ENCODE results near the gene CHKA. TPM values are rescaled to one million over a fixed set of nuclear protein-coding genes. Genes with fewer than 3 reads are reported as not detected.
A peak's percentile ranks its signal among the peaks of the same experiment; 100 is the strongest.

The CHKA gene
- polyA plus RNA-seq, 1 of the 3 experiments (the other 2 are of a cell fraction), result 12.3 TPM

DNA sequence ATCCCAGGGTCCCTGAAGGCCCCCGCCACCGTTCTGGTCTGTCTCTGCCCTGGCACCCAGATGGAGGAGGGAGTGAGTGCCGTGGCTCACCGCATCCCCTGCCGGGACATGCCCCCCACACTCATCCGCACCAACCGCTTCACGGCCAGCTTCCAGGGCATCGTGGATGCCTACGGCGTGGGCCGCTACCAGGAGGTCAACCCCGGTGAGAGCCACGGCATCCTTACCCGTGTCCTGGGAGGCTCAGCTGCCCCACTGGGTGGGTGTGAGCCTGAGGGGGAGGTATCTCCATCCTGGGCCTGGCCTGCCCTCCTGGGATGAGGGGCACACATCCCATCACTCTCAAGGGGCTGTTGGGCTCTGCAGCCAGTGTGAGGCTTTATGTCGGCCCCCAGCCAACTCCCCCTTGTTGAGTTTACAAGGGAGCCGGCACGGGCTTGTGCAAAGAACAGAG, 76.3 kb downstream of the CHKA start (continued):
- TF ChIP-seq, protein P1, sequence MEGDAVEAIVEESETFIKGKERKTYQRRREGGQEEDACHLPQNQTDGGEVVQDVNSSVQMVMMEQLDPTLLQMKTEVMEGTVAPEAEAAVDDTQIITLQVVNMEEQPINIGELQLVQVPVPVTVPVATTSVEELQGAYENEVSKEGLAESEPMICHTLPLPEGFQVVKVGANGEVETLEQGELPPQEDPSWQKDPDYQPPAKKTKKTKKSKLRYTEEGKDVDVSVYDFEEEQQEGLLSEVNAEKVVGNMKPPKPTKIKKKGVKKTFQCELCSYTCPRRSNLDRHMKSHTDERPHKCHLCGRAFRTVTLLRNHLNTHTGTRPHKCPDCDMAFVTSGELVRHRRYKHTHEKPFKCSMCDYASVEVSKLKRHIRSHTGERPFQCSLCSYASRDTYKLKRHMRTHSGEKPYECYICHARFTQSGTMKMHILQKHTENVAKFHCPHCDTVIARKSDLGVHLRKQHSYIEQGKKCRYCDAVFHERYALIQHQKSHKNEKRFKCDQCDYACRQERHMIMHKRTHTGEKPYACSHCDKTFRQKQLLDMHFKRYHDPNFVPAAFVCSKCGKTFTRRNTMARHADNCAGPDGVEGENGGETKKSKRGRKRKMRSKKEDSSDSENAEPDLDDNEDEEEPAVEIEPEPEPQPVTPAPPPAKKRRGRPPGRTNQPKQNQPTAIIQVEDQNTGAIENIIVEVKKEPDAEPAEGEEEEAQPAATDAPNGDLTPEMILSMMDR (IDR thresholded peaks at IDR 0.05), result no peak
- TF ChIP-seq GATA2 (CRISPR knock-in tag; IDR thresholded peaks at IDR 0.05) (no peak), FOXM1 (IDR thresholded peaks at IDR 0.05; ENCODE audit: low read depth) (no peak), RFX5 (IDR thresholded peaks at IDR 0.05; ENCODE audit: low read length) (no peak), ELF1 (IDR thresholded peaks at IDR 0.05) (no peak), TEAD4 (IDR thresholded peaks at IDR 0.05; ENCODE audit: borderline replicate concordance, insufficient read depth) (no peak), RAD21 (IDR thresholded peaks at IDR 0.05; ENCODE audit: low read length) (no peak)
- TF ChIP-seq, protein P2, sequence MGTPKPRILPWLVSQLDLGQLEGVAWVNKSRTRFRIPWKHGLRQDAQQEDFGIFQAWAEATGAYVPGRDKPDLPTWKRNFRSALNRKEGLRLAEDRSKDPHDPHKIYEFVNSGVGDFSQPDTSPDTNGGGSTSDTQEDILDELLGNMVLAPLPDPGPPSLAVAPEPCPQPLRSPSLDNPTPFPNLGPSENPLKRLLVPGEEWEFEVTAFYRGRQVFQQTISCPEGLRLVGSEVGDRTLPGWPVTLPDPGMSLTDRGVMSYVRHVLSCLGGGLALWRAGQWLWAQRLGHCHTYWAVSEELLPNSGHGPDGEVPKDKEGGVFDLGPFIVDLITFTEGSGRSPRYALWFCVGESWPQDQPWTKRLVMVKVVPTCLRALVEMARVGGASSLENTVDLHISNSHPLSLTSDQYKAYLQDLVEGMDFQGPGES (IDR thresholded peaks at IDR 0.05; ENCODE audit: low read depth, low read length), result no peak
- TF ChIP-seq, protein P3, sequence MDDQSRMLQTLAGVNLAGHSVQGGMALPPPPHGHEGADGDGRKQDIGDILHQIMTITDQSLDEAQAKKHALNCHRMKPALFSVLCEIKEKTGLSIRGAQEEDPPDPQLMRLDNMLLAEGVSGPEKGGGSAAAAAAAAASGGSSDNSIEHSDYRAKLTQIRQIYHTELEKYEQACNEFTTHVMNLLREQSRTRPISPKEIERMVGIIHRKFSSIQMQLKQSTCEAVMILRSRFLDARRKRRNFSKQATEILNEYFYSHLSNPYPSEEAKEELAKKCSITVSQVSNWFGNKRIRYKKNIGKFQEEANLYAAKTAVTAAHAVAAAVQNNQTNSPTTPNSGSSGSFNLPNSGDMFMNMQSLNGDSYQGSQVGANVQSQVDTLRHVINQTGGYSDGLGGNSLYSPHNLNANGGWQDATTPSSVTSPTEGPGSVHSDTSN (IDR thresholded peaks at IDR 0.05), result no peak
- TF ChIP-seq, protein P4, sequence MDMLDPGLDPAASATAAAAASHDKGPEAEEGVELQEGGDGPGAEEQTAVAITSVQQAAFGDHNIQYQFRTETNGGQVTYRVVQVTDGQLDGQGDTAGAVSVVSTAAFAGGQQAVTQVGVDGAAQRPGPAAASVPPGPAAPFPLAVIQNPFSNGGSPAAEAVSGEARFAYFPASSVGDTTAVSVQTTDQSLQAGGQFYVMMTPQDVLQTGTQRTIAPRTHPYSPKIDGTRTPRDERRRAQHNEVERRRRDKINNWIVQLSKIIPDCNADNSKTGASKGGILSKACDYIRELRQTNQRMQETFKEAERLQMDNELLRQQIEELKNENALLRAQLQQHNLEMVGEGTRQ (IDR thresholded peaks at IDR 0.05; ENCODE audit: borderline replicate concordance, low read depth, low read length), result no peak

DNA sequence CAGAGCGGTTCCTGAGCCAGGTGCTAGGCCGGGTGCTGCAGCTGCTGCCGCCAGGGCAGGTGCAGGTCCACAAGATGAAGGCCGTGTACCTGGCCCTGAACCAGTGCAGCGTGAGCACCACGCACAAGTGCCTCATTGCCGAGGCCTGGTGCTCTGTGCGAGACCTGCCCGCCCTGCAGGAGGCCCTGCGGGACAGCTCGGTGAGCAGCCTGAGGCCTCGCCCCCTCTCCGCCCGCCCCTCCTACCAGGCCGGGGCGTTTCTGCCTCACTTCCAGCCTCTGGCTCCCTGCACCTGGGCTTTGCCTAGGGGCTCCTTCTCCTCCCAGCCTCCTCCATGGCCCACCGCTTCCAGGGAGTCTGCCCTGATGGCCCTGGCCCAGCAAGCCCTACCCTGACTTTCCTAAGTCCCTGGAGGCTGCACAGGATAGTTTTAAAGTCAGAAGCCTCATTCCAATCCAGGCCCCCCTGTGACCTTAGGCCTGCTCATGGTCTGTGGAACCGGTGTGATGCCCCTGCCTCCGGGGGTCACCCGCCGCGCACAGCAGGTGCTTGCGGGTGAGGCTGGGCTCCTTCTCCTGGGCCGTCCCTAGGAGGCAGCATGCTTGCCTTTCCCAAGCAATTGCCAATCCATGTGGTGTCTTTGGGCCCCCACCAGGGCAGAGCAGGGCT, 76.9 kb downstream of the CHKA start:
- peaks cover 12% of the 10 kb centered on the region in 2 experiments; a peak in 2 of 4 replicates for H3K4me1 ChIP-seq (ENCODE audit: control insufficient read depth in 1 of 2, insufficient read depth in 2 of 2, low read depth in 1 of 2, low read length in 1 of 2)
- H3K9me3 ChIP-seq, result no peaks in the 10 kb centered on the region
- H4K20me1 ChIP-seq (ENCODE audit: insufficient read depth), result no peaks in the 10 kb centered on the region
- no peaks in the 10 kb centered on the region for H3K36me3 ChIP-seq (replicated peaks in 1 of 2; ENCODE audit: control insufficient read depth in 1 of 2, insufficient read depth in 2 of 2, low read length in 1 of 2)
- no peak overlapping the region for H3K4me3 ChIP-seq (ENCODE audit: low read depth in 2 of 2, low read length in 1 of 2)
- no peak overlapping the region for H3K9ac ChIP-seq
- H3K9me2 ChIP-seq, result no peaks in the 10 kb centered on the region
- 97% methylated on average over 17 of the region's 24 CpGs for WGBS (ENCODE audit: low lambda C conversion rate)
- H3K27ac ChIP-seq (ENCODE audit: low read depth in 2 of 2, low read length in 1 of 2), result no peak overlapping the region
- no peak overlapping the region for H3K4me2 ChIP-seq
- no peaks in the 10 kb centered on the region for H3F3A ChIP-seq (replicated peaks; ENCODE audit: insufficient read depth)
- ChIA-PET CTCF (interaction anchor here (1.2 kb wide), 1 partner anchor 165 kb away, joined by 3 read pairs; no protein-coding TSS in a partner anchor), POLR2A (no interaction called here)
- no peaks in the 10 kb centered on the region for H3K79me2 ChIP-seq (ENCODE audit: insufficient read depth)
- H2AFZ ChIP-seq (ENCODE audit: low read depth), result no peak overlapping the region
- no peak for TF ChIP-seq GATA2 (CRISPR knock-in tag; IDR thresholded peaks at IDR 0.05)
- TF ChIP-seq, protein P4 (IDR thresholded peaks at IDR 0.05; ENCODE audit: borderline replicate concordance, low read depth, low read length), result no peak
- peak; percentile 47 for DNase-seq
- H3K27me3 ChIP-seq (ENCODE audit: insufficient read depth), result no peaks in the 10 kb centered on the region

Measured in SK-N-SH (cell line).